ENCODE data around the gene MUC6. TPM values are rescaled to one million over a fixed set of nuclear protein-coding genes. Genes with fewer than 3 reads are reported as not detected.
A peak's percentile ranks its signal among the peaks of the same experiment; 100 is the strongest.

Gene MUC6
- total and polyA plus RNA-seq, 10 of the 15 experiments (the other 5 are each of a cell fraction or from before 2014, with no cell fraction given) = 0.03 TPM; not detected in 8

- TF ChIP-seq BCL3 (IDR thresholded peaks at IDR 0.05; ENCODE audit: borderline replicate concordance, insufficient read depth, low read depth, low read length, poor library complexity, severe bottlenecking) = no peak
- no peak for TF ChIP-seq MYB (IDR thresholded peaks at IDR 0.05; ENCODE audit: borderline replicate concordance, low read depth, low read length)
- no peak for TF ChIP-seq PBX3 (IDR thresholded peaks at IDR 0.05; ENCODE audit: insufficient replicate concordance, low read depth, low read length)
- no peak for TF ChIP-seq GABPA (IDR thresholded peaks at IDR 0.05; ENCODE audit: low read depth)
- TF ChIP-seq LARP7 (IDR thresholded peaks at IDR 0.05) = no peak
Observed at GRCh38 chr11:1018091-1018490, 18.4 kb downstream of the MUC6 start (continued).

- TF ChIP-seq POU2F2 (IDR thresholded peaks at IDR 0.05; ENCODE audit: borderline replicate concordance, low read depth, low read length) = no peak
- TF ChIP-seq REST (IDR thresholded peaks at IDR 0.05; ENCODE audit: low read depth, low read length) = no peak
- TF ChIP-seq NRF1 (conservative IDR thresholded peaks at IDR 0.05; ENCODE audit: low read depth, low read length) = no peak
- TF ChIP-seq ZNF687 (IDR thresholded peaks at IDR 0.05) = no peak
- WGBS (ENCODE audit: insufficient coverage, insufficient replicate concordance, low lambda C conversion rate, missing lambda C conversion rate) = 79% methylated on average over 12 of the region's 12 CpGs
- ChIA-PET SMC1A (ENCODE audit: uncharacterized antibody, unreplicated experiment) (interaction anchor here (0.5 kb wide), 1 partner anchor 87 kb away, joined by 3 read pairs; no protein-coding TSS in a partner anchor), RAD21 (ENCODE audit: unreplicated experiment) (no interaction called here), CTCF (no interaction called here), POLR2A (no interaction called here)
- H3K4me2 ChIP-seq (ENCODE audit: control insufficient read depth, insufficient read depth) = no peak overlapping the region
- H3K9me3 ChIP-seq (replicated peaks; ENCODE audit: control insufficient read depth, insufficient read depth, low read length) = no peaks in the 10 kb centered on the region
- H2AFZ ChIP-seq (ENCODE audit: control insufficient read depth, low read depth, low read length) = no peak overlapping the region
- in situ Hi-C loops (cut with MboI) (no loop called here), intact Hi-C loops (cut with micrococcal nuclease; ENCODE audit: unreplicated experiment) (no loop called here)
- peak; percentile 74 for FAIRE-seq
- no peaks in the 10 kb centered on the region for H3K79me2 ChIP-seq (ENCODE audit: control insufficient read depth, insufficient read depth, low read length)
- no peak overlapping the region for H3K27ac ChIP-seq (ENCODE audit: control insufficient read depth, insufficient read depth)
- H3K4me1 ChIP-seq (ENCODE audit: control insufficient read depth, insufficient read depth, low read length) = no peaks in the 10 kb centered on the region
- H3K4me3 ChIP-seq = no peak overlapping the region
- no peak for DNase-seq (ENCODE audit: low read depth, low spot score)
- no peak for ATAC-seq
- H4K20me1 ChIP-seq (ENCODE audit: control insufficient read depth, insufficient read depth) = no peaks in the 10 kb centered on the region
- H3K36me3 ChIP-seq (ENCODE audit: control insufficient read depth in 2 of 2, insufficient read depth in 2 of 2, low read length in 1 of 2) = no peaks in the 10 kb centered on the region
- H3K9ac ChIP-seq (ENCODE audit: control insufficient read depth, insufficient read depth, low read length) = no peak overlapping the region
- no peaks in the 10 kb centered on the region for H3K27me3 ChIP-seq (replicated peaks in 1 of 2; ENCODE audit: control insufficient read depth in 2 of 2, insufficient read depth in 2 of 2, low read length in 1 of 2)
- no TSS peak for BruUV-seq (replicated peaks)
Observed at GRCh38 chr11:1017269-1018005, 19.1 kb downstream of the MUC6 start.
